ENCODE measurements around the gene TMEM191B. TPM values are rescaled to one million over a fixed set of nuclear protein-coding genes. Genes with fewer than 3 reads are reported as not detected.
"Not testable (repeated sequence)": the region's sequence is repeated elsewhere in the genome, so short reads cannot be mapped to it uniquely, and the experiment has no call there.

The TMEM191B gene
- total RNA-seq, result under 1 TPM in 1 of 2 donors, not detected in 1; 0.91 TPM
- long read RNA-seq, result 0 reads

GRCh38 chr22:18527752-18528596 lies at the start of gene TMEM191B:
TSS of gene TMEM191B (plus strand) at chr22:18527802. CDS start at chr22:18527981, 179 bp downstream.
- peak; percentile 8 to 25 for ATAC-seq
- intact Hi-C loops (cut with DNase I); DNase-seq: not testable (repeated sequence)

- ATAC-seq; DNase-seq; intact Hi-C loops (cut with DNase I): not testable (repeated sequence)
Observed at GRCh38 chr22:18496227-18496626, 31.4 kb upstream of the TMEM191B start.

GRCh38 chr22:18511327-18511726 lies 16.3 kb upstream of the TMEM191B start:
- intact Hi-C loops (cut with DNase I); DNase-seq; ATAC-seq: not testable (repeated sequence)

GRCh38 chr22:18512378-18512777 lies 15.2 kb upstream of the TMEM191B start:
- DNase-seq; intact Hi-C loops (cut with DNase I); ATAC-seq: not testable (repeated sequence)

- intact Hi-C loops (cut with DNase I); DNase-seq; ATAC-seq: not testable (repeated sequence)
Observed at GRCh38 chr22:18513454-18513853, 14.1 kb upstream of the TMEM191B start.

GRCh38 chr22:18518061-18518460 lies 9.5 kb upstream of the TMEM191B start, which contains the start of gene GGTLC3:
TSS of gene GGTLC3 (minus strand) at chr22:18518161. CDS start at chr22:18517897, 264 bp downstream.
- intact Hi-C loops (cut with DNase I); ATAC-seq; DNase-seq: not testable (repeated sequence)

GRCh38 chr22:18522762-18523161 lies 4.8 kb upstream of the TMEM191B start:
- intact Hi-C loops (cut with DNase I); DNase-seq; ATAC-seq: not testable (repeated sequence)

GRCh38 chr22:18523328-18523727 lies 4.3 kb upstream of the TMEM191B start:
- ATAC-seq, result peak in 1 of 2 donors; percentile 35
- DNase-seq; intact Hi-C loops (cut with DNase I): not testable (repeated sequence)

- peak; percentile 73 for DNase-seq
- peak; percentile 96 to 97 for ATAC-seq
- intact Hi-C loops (cut with DNase I), result not testable (repeated sequence)
Observed at GRCh38 chr22:18528597-18529415, 1.2 kb downstream of the TMEM191B start.

GRCh38 chr22:18529416-18530145 lies 2.0 kb downstream of the TMEM191B start:
- DNase-seq; intact Hi-C loops (cut with DNase I): not testable (repeated sequence)
- peak; percentile 1 to 33 for ATAC-seq

- ATAC-seq; intact Hi-C loops (cut with DNase I); DNase-seq: not testable (repeated sequence)
Observed at GRCh38 chr22:18533633-18534032, 6.0 kb downstream of the TMEM191B start.

GRCh38 chr22:18534315-18534714 lies 6.7 kb downstream of the TMEM191B start:
- intact Hi-C loops (cut with DNase I); ATAC-seq; DNase-seq: not testable (repeated sequence)

GRCh38 chr22:18539994-18540393 lies 12.4 kb downstream of the TMEM191B start:
- DNase-seq; intact Hi-C loops (cut with DNase I); ATAC-seq: not testable (repeated sequence)

GRCh38 chr22:18543400-18543799 lies 15.8 kb downstream of the TMEM191B start:
- intact Hi-C loops (cut with DNase I); DNase-seq; ATAC-seq: not testable (repeated sequence)

GRCh38 chr22:18544615-18545014 lies 17.0 kb downstream of the TMEM191B start:
- ATAC-seq; intact Hi-C loops (cut with DNase I); DNase-seq: not testable (repeated sequence)

- DNase-seq; intact Hi-C loops (cut with DNase I); ATAC-seq: not testable (repeated sequence)
Observed at GRCh38 chr22:18549458-18550179, 22.0 kb downstream of the TMEM191B start.

GRCh38 chr22:18551046-18551445 lies 23.4 kb downstream of the TMEM191B start:
- ATAC-seq; intact Hi-C loops (cut with DNase I); DNase-seq: not testable (repeated sequence)

Measured in left cardiac atrium (tissue), 4 donors.